Body of pancreas (tissue), 4 donors: ENCODE measurements around the gene ARHGAP22.

Source experiments
- POLR2A ChIP-seq, 3 donors: fragments of 450-650 bp; IDR thresholded peaks; one replicate each; pipeline ENCODE4 v1.6.1; 2016; ENCODE audit warnings: antibody characterized with exemption in 3 of 3, mild to moderate bottlenecking in 2 of 3
- TF ChIP-seq, protein P1 (sequence below), 7 experiments: fragments of 450-650 bp in 4 of 7; fragments of 200-600 bp in 3 of 7; sonication (generic) in 3 of 7; IDR thresholded peaks; one replicate each; pipeline ENCODE4 v1.5.1; 2016 to 2019; ENCODE audit warnings: antibody characterized with exemption in 7 of 7

DNA sequence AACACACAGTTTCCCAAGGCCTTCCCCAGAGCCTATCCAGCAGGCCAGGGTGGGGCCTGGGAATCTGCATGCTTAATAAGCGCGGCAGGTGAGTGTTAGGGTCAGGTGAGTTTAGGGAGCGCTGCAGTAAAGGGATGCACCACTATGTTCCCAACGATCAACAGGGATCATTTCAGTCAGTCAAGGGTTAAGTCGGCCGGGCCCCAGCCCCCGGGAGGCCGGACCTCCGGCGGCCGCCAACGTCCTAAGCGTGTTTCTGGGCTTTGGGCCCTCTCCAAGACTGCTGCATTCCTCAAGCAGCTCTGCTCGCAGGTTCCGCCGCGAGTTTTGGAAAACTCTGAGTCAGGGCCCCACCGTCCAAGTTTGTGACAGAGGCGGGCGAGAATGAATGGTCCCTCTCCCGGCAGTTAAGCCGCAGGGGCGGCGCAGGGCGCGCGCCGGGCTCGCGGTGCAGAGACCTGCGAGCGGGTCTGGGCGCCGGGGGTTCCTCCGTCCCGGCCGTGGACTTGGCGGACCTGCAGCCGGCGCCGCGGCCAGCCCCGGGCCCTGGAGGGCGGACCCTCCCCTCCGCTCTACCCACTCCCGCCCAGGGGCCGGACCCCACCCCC lies 81.6 kb downstream of the ARHGAP22 start:
- TF ChIP-seq, protein P1, sequence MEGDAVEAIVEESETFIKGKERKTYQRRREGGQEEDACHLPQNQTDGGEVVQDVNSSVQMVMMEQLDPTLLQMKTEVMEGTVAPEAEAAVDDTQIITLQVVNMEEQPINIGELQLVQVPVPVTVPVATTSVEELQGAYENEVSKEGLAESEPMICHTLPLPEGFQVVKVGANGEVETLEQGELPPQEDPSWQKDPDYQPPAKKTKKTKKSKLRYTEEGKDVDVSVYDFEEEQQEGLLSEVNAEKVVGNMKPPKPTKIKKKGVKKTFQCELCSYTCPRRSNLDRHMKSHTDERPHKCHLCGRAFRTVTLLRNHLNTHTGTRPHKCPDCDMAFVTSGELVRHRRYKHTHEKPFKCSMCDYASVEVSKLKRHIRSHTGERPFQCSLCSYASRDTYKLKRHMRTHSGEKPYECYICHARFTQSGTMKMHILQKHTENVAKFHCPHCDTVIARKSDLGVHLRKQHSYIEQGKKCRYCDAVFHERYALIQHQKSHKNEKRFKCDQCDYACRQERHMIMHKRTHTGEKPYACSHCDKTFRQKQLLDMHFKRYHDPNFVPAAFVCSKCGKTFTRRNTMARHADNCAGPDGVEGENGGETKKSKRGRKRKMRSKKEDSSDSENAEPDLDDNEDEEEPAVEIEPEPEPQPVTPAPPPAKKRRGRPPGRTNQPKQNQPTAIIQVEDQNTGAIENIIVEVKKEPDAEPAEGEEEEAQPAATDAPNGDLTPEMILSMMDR (IDR thresholded peaks at IDR 0.05), result no peak
- TF ChIP-seq POLR2A (IDR thresholded peaks at IDR 0.05), result no peak
